ENCODE data around the gene KLRF1.

- TF ChIP-seq, protein P1, sequence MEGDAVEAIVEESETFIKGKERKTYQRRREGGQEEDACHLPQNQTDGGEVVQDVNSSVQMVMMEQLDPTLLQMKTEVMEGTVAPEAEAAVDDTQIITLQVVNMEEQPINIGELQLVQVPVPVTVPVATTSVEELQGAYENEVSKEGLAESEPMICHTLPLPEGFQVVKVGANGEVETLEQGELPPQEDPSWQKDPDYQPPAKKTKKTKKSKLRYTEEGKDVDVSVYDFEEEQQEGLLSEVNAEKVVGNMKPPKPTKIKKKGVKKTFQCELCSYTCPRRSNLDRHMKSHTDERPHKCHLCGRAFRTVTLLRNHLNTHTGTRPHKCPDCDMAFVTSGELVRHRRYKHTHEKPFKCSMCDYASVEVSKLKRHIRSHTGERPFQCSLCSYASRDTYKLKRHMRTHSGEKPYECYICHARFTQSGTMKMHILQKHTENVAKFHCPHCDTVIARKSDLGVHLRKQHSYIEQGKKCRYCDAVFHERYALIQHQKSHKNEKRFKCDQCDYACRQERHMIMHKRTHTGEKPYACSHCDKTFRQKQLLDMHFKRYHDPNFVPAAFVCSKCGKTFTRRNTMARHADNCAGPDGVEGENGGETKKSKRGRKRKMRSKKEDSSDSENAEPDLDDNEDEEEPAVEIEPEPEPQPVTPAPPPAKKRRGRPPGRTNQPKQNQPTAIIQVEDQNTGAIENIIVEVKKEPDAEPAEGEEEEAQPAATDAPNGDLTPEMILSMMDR (IDR thresholded peaks at IDR 0.05; ENCODE audit: low read length), result no peak
- no peak for TF ChIP-seq EZH2 (IDR thresholded peaks at IDR 0.05; ENCODE audit: borderline replicate concordance, low read length)
Measured at GRCh38 chr12:9868951-9869306, 41.6 kb downstream of the KLRF1 start.

All from OCI-LY1 (cell line).